Hematopoietic multipotent progenitor cell treated with erythropoietin and hydrocortisone succinate and interleukin-3 and kit ligand, for 8 days (in vitro differentiated cells): ENCODE data around the gene GSE1.
A peak's percentile ranks its signal among the peaks of the same experiment; 100 is the strongest.

Experiments
- DNase-seq: peaks from one replicate; pipeline ENCODE4 v3.0.0-alpha.2; 2015

The GSE1 gene

DNA sequence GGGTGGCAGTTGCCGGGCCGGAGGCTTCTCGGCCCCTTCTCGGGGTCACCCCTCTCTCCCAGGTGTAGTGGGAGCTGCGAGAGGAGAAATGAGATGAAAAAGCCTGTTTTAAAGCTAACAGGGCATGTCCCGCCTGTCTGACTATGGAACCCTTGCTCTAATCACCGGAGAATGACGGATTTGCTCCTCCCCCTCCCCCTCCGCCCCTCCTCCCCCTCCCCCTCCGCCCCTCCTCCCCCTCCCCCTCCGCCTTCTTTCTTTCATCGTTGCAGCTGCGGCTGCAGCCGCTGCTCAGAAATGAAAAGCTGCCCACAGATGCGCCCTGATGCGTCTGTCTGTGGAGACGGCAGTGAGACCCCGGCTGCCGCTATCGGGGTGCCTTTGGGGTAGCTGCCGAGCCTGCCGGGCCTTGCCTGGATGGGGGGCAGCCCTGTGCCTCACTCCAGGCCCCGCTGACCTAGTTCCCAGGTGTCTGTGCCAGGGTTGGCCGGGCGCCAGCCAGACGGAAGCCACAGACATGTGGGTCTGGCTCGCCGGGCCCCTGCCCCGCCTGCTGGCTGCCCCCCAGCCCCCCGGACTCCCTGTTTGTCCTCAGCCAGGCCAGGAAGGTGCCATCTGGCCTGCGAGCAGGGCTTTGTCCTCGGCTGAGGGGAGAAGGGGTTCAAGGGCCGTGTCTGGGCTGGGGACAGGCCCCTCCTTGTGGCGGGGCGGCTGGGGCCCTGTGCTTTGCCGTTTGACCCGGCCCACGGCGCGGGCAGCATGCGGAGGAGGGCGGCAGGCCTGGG lies 37.9 kb downstream of the GSE1 start:
- DNase-seq = no peak

DNA sequence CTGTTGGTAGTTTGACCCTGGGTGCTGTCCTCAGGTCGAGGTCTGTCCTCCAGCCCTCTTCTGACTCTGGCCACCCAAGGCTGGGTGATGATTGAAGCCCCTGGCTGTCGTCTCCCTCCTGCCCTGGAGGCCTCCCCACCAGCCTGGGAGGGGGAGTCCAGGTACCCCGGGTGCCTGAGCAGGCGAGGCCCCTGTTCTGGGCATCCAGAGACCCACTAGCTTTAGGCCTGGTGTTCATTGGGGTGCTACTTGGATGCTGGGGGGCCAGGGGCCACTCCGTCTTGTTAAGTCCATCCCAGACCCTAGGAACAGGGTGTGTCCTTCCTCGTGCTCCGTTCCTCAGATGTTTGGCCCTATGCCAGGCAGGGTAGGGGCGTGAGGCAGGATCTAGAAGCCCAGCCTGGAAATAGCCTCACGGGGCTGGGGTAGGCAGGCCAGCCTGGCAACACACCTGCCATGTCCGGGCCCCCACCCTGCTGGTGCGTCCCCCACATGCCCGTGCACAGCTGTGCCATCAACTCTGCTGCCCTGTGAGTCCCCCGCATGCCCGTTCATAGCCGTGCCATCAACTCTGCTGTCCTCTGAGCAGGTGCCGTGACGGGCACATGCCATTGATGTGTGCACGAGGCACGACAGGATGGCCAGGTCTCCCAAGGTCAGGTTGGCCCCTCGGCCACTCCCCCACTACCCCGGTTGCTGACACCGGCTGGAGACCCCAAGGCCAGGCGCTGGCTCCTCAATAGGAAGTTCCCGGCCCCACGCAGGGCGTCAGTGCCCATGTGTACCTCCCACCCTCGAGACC lies 38.7 kb downstream of the GSE1 start:
- peak; percentile 58 for DNase-seq

DNA sequence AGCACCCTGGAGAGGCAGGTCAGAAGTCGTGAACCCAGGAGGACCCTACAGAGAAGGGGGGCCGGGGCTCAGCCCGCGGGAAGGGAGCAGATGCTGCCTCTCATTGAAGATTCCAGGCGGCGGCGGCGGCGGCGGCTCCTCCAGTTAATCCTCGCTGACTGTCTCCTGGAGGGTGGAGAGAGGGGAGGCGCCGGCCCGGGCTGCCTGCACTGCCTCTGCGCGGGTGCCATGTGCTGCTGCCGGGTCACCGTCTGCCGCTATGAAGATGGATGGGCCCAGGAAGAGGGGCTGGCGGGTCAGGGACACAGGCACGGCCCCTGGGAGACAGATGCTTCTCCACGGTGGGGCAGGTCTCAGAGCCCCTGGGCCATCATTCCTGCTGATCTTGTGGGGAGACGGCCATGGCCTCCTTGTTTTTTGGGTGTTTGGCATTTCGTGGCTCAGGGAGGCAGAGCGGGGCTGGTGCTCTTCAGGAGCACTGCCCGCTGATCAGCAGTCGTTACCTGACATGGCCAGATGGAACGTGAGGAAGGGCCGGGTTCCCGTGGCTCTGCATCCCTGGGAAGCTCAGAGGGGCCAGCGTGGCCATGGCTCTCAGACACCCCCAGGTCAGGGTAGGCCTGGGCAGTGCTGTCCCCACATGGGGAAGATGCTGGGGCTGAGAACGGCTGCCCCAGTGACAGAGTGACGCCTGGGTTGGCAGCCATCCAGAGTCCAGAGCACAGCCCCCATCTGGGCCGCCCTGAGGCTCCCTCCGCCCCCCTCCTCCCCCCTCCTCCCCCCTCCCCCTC lies 39.5 kb downstream of the GSE1 start:
- peak; percentile 72 for DNase-seq

DNA sequence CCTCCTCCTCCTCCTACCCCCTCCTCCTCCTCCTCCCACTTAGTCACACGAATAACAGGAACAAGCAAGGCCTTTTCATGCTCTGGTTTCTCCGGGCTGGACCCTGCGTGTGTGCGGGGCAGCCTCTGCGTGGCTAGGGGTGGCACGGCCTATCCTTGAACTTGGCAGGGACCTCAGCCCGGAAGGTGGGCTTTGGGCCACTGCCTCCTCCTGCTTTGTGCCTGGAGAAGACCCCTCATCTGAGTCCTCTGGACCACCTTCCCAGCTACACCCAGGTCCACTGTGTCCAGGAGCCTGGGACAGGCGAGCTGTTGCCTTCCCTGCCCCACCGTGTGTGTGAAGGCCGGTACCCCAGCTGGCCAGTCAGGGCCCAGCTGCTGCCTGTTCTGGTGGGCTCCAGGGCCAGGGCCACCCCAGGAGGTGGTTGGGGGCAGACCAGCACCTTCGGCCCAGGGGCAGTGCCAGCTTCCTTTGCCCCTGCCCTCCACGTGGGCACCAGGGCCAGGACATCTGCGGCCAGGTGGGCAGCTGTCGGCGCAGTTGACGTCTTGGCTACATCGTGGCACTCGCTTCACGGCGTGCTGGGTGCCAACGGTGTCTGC lies 40.3 kb downstream of the GSE1 start:
- DNase-seq = no peak

DNA sequence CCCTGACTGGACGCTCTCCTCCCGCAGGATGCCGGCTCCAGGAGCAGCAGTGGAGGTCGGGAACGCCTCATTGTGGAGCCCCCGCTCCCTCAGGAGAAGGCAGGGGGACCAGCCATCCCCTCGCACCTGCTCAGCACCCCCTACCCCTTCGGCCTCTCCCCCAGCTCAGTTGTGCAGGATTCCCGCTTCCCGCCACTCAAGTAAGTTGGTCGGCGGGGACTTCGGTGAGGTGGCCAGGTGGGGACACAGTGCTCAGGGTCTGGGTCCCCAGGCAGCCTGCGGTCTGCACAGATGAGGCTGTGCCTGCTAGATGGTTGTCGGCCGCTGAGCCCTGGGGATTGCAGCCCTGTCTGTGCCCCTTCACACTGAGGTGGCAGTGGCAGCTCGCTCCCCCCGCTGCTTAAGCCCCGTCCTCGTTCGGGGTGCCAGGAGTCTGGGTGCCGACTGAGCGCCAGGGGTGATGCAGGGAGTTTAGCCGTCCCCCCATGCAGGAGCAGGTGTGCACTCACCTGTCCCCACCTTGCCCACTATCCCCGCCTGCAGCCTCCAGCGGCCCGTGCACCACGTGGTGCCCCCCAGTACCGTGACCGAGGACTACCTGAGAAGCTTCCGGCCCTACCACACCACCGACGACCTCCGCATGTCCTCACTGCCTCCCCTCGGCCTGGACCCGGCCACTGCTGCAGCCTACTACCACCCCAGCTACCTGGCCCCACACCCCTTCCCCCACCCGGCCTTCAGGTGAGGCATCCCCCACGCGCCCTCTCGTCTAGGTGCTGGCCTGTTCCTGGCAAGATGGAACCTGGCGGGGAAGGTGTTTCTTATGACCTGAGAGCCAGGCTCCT lies 41.4 kb downstream of the GSE1 start:
- no peak for DNase-seq

DNA sequence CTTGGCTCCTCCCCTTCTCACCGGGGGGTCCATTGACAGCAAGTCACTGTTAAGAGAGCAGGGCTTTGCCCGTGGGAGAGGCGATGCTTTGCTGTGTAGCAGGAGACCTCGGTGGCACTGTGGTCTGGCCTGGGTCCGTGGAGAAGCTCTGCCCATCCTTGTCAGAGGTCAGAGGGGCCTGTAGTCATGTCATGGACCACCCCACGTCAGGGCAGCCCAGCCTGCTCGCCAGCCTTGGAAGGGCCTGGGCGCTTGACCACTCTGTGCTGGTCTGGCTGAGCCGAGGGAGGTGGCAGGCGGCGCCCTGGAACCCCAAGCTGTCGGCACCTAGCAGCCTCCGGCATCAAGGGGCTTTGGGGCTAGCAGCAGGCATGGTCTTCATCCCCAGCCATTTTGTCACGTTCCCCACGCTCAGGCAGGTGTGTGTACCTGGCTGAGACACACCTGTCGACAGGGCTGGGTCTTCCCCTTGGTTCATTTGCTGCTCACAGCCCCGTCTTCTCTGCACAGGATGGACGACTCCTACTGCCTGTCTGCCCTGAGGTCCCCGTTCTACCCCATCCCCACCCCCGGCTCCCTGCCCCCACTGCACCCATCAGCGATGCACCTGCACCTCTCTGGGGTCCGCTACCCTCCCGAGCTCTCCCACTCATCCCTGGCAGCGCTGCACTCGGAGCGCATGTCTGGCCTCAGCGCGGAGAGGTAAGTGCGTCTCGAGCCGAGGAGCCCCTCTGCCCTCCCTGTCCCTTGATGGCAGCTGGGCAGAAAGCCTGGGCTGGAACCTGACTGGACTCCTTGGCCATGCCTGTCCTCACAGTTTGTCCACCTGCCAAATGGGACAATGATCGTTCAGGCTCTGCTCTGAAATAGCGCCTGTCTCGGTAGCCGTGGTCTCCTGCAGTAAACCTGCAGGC lies 42.4 kb downstream of the GSE1 start:
- DNase-seq = no peak

DNA sequence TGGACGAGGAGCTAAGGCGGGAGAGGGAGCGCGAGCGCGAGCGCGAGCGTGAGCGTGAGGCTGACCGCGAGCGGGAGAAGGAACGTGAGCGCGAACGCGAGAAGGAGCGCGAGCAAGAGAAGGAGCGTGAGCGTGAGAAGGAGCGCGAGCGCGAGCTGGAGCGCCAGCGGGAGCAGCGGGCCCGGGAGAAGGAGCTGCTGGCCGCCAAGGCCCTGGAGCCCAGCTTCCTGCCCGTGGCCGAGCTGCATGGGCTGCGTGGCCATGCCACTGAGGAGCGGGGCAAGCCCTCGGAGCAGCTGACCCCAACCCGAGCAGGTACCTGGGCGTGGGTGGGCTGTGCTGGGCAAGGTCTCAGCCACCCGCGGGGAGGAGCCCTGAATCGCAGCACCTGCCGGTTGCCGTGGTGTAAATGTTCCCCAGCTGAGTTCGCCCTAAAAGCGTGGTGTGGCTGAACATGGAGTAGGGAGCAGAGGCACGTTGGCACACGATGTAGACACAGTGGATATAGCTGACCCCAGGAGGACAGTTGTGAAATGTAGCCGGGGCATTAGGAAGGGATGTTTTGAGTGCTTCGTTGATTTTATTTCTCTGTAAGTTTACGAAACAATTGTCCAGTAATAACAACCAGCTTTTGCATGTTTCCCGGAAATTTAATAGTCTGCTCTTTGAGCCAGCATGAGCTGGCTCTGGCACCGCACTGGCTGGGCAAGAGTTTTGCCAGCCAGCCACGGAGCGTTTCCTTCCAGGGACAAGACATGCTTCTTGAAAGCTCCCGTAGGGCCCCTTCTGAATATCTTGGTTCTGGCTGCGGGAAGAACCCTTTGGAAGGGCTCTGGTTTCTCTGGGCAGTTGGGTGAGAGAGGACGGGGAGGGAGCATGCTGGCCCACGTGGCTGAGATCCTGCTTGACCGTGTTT lies 43.5 kb downstream of the GSE1 start:
- DNase-seq = no peak

DNA sequence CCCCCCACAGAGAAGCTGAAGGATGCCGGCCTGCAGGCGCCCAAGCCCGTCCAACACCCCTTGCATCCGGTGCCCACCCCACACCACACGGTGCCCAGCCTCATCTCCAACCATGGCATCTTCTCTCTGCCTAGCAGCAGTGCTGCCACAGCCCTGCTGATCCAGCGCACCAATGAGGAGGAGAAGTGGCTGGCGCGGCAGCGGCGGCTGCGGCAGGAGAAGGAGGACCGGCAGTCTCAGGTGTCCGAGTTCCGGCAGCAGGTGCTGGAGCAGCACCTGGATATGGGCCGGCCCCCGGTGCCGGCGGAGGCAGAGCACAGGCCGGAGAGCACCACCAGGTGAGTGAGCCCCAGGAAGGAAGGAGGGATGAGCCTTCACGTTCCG lies 44.1 kb downstream of the GSE1 start:
- DNase-seq = no peak

DNA sequence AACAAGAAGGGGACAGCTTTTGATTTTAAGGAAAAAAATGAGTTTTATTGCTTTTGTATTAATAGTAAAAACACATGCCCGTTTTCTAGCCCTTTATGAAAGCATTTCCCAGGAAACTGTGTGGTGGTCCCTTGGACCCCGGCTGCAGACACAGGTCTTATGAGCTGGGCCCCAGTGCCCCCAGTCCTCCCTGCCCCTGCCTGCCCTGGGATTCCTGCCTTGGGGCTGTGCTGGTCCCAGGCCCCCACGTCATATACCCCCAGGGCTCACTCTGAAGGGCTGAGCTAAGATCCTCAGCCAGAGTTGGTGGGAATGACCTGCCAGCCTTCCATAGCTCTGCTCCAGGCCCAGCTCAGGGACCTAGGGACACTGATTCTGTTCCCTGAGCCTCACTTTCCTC lies 44.9 kb downstream of the GSE1 start:
- DNase-seq = no peak

DNA sequence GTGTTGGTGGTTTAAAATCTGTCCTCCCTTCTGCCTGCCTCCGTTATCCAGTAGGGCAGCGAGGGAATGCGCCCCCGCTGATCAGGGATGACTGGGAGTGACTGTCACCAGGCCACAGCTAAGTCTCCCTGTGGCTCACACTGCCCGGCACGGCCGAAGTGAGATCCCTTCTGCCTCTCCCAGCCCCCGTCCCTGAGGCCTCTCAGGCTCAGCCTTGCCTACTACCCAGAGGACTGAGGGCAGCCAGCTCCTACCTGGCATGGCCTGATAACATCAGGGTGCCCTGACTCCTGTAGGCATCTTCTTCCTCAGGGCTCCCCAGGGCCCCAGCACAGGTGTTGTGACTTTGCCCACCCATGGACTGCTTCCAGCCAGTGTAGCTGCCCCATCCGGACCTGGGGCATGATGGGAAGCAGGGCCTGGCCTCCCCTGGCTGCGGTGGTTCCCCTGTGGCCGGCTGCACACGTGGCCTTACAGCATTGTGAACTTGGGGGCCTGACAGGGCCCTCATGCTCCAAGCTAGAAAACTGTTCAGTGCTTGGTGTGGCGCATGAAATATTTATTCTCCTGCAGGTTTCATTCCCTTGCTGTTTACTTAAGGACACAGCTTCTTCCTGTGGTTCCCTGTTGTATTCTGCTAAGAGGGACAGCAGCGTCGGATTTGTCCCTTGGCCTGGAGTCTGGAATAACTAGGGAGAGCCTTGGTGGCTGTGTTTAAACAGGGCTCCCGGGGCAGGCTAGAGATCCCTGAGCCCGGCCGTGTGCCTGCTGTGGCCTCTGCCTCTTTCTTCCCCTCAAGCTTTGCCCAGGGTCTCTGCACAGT lies 45.6 kb downstream of the GSE1 start:
- DNase-seq = no peak

DNA sequence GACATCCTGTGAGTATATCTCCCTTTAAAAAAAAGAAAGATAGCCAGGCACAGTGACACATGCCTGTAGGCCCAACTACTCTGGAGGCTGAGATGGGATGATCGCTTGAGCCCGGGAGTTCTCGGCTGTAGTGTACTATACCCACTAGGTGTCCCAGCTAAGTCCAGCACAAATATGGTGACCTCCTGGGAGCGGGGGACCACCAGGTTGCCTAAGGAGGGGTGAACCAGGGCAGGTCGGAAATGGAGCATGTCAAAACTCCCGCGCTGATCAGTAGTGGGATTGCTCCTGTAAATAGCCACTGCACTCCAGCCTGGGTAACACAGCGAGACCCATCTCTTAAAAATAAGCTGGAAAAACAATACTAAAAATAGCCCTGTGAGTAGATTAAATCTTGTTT lies 46.2 kb downstream of the GSE1 start:
- no peak for DNase-seq

DNA sequence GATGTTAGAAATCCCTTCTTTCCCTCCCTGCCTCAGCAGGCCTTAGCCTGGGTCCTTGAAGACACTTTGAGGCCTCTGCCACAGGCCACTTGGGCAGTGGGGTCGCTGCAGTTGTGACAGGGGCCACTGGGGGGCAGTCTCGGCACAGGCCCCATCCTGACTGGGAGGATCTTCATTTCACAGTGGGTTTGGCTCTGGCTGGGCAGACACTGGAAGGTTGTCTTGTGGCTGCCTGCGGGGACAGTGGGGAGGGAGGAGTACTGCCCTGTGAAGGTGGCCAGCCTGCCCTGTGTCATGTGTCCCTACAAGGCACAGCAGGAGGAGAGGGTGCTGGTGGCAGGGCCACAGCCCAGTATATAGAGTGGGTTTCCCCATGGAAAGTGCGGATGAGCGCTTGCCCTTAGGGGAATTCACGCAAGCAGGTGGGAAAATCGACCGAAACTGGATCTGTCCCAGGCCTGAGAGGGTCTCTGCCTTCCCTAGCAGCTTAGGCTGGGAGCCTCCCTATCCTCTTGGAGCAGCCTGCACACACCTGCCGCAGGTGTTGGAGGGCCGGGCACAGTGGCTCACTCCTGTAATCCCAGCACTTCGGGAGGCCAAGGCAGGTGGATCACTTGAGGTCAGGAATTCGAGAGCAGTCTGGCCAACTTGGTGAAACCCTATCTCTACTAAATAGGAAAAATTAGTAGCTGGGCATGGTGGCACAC lies 46.8 kb downstream of the GSE1 start:
- DNase-seq = peak; percentile 73

DNA sequence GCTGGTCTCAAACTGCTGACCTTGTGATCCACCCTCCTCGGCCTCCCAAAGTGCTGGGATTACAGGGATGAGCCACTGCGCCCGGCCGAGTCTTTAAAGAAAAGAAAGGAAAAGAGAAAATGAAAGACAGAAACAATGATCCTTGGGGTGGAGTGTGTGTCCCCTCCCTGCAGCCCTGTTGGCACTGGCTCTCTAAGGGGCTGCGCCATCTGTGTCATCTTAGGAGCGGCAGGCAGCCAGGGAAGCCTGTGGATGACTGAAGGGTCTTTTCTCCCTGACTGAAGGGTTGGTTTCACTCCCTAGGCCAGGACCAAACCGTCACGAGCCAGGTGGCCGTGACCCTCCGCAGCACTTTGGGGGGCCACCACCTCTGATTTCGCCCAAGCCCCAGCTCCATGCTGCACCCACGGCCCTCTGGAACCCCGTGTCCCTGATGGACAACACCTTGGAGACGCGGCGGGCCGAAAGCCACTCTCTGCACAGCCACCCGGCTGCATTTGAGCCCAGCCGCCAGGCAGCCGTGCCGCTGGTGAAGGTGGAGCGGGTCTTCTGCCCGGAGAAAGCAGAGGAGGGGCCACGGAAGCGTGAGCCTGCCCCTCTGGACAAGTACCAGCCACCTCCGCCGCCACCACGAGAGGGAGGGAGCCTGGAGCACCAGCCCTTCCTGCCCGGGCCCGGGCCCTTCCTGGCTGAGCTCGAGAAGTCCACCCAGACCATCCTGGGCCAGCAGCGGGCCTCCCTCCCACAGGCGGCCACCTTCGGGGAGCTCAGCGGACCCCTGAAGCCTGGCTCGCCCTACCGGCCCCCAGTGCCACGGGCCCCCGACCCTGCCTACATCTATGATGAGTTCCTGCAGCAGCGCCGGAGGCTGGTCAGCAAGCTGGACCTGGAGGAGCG lies 48.0 kb downstream of the GSE1 start:
- no peak for DNase-seq

DNA sequence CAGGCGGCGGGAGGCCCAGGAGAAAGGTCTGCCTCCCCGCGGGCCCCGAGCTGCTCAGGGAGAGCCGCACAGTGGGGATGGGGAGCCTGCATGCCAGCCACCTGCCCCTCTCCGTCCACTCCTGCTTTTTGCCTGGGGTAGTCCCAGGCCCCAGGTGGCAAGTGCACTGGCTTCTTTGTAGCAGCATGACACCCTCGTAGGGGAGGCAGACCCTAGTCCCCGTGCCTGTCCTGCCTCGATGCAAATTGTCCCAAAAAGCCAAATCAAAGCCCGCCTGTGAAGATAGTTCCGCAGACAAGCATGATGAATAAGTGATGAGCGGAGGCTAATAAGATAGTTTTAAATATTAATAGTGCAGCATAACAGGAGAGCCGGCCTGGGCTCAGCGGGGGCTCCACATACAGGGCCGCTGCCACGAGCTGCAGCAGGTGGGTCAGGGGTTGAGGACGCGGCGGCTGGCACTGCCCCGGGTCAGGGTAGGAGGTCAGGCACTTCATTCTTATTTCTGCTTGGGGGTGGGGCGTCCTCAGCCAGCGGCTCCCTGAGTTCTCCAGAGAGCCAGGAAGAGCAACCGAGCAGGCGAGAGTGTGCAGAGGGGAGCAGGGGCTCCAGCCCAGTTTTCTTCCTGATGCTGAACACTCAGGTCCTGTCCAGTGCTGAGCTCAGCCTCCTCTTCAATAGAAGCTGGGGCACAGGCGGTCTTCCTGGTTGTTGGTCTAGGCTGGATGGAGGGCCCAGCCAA lies 48.8 kb downstream of the GSE1 start:
- no peak for DNase-seq

DNA sequence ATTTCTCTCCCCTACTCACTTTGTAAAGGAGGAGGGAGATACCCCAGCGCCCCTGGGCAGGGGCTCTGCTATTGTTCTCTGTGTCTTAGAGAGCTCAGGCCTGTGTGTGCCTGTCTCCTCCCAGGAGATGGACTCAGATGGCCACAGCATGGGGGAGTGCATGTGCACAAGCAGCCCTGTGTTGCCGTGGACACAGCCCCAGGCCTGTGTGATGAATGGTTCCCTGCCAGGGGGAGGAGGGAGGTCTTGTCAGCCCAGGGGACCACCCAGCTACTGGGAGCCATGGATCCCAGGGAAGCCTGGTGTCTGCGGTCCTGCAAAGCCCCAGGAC lies 49.3 kb downstream of the GSE1 start:
- no peak for DNase-seq

DNA sequence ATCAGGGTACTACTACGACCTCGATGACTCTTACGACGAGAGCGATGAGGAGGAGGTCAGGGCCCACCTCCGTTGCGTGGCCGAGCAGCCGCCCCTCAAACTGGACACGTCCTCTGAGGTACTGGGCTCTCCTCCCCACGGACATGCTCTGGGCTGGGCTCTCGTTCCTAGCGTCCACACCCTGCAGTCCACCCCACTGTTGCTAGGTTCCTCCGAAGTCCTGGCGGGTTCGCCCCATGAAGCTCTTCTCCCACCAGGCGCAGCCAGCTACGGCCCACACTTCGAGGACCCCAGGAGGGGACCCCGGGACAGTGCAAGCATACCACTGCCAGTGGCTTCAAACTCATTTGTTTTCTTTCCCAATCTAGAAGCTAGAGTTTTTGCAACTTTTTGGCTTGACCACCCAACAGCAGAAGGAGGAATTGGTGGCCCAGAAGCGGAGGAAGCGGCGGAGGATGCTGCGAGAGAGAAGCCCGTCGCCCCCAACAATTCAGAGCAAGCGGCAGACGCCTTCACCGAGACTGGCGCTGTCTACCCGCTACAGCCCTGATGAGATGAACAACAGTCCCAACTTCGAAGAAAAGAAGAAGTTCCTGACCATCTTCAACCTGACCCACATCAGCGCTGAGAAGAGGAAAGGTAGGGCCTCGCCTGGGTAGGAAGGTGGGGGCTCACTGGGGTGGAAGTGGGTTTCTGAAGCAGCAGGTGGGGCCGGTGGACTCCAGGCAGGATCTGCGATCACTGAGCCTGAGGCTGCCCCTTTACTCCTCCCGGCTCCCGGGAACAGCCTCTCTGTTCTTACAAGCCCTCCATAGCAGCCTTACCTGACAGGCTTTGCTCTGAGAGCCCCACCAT lies 50.1 kb downstream of the GSE1 start:
- DNase-seq = no peak
